Stimulated activated CD8-positive, alpha-beta memory T cell treated with anti-CD3 and anti-CD28 coated beads, Interleukin-2, amount 100 ng/mL, for 48 hours (primary cell): ENCODE data around the gene RIPOR1.

Experiments
- DNase-seq, 2 donors: peaks; one replicate each; pipeline ENCODE4 v3.0.0-alpha.2; 2020; ENCODE audit warnings: low read depth in 2 of 2

RIPOR1 gene

DNA sequence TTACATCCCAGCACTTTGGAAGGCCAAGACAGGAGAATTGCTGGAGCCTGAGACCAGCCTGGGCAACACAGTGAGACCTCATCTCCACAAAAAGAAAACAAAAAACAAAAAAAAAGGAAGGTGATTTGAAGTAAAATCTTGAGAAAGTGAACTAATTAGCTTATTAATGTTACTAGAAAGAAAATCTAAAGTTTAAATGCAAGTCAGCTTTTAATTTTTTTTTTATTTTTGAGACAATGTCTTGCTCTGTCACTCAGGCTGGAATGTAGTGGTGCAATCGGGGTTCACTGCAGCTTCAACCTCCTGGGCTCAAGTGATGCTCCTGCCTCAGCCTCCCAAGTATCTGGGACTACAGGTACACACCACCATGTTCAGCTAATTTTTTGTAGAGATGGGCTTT is 30.2 kb downstream of the RIPOR1 start:
- DNase-seq: no peak

DNA sequence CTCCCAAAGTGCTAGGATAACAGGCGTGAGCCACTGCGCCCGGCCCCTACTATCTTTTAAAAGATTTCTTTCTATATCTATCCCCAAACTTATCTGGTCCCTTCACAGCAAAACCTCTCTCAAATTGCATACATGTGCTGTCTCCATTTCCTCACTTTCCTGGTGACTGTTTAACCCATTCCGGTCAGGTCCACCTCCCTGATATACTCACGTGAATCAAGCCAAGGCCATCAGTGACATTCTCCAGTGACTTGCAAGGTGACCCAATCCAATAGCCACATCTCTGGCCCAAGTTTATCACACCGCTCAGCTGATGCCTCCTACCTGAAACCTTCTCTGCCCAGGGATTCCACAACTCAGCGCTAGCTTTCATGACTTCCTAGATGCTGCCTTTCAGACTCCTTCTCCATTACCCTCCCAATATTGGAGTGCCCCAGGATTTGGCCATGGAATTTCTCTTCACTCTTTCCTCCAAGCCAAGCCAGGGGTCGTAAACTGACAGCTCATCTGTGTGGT is 32.3 kb downstream of the RIPOR1 start:
- DNase-seq: no peak

DNA sequence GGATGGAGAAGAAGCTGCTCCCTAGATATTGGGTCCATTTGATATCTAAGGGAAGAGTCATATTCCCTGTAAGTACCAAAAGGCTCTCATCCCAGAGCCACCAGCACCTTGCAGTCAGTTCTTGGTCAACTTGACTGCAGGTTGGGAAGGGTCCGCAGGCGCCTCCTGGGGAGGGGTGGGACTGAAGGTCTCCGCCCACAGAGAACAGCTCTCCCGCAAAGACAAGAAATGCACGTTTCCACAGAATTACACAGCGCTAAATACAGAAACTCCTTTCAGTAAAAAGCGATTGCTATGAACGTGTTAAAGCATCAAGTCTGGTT is 32.8 kb downstream of the RIPOR1 start:
- no peak for DNase-seq

DNA sequence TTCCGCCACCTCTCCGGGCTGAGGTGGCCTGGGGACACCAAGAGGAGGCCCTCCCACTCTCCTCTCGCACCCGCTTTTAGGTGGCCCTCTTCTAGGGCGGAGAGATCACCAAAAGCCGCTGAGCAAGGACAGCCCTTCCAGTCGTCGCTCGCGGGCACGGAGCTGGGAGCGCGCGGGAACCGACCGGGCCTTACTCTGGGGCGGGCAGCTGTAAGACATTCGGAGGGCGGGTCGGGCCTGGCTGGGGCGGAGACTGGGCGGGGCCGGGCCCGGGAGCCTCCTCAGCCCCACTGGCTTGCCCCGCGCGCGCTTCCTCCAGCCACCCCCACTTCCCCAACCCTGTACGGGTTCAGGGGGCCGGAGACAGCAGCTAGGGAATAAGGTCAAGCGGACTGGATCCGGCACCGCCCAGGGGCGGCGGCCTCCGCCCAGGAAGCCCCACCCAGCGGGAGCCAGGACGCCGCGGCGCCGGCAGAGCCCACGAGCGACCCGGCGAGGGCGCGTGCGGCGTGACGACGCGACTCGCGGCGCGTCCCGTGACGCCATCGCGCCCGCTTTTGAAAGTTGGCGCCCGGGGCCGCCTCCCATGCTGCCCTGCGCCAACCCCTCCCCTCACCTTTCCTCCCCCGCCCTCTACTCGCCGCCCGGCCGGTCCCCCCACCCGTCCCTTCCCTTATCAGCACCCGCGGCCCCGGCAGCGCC is 33.3 kb downstream of the RIPOR1 start:
- peak; percentile 97 for DNase-seq

DNA sequence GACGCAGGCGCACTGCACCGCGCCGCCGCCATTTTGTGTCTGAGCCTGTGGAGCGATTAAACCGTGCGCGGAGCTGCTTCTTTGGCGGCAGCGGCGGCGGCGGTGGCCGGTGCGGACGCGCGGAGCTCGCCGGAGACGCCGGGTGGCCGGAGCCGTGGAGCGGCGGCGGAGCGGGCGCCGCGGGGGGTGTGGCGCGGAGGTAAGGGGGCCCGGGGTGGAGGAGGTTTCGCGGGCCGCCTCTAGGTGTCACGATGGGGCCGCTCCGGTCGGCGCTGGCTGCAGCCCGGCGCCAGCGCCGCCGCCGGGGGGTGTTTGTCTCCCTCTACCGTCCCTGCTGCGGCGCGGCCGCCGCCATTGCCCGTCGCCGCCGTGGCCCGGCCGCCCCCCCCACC is 33.9 kb downstream of the RIPOR1 start, which contains the start of gene CTCF:
Gene CTCF (plus strand): TSS at position 1 of the 392 bp plus-strand sequence. CDS start 48,307 bp downstream, outside the sequence.
- DNase-seq: peak; percentile 65 to 72

DNA sequence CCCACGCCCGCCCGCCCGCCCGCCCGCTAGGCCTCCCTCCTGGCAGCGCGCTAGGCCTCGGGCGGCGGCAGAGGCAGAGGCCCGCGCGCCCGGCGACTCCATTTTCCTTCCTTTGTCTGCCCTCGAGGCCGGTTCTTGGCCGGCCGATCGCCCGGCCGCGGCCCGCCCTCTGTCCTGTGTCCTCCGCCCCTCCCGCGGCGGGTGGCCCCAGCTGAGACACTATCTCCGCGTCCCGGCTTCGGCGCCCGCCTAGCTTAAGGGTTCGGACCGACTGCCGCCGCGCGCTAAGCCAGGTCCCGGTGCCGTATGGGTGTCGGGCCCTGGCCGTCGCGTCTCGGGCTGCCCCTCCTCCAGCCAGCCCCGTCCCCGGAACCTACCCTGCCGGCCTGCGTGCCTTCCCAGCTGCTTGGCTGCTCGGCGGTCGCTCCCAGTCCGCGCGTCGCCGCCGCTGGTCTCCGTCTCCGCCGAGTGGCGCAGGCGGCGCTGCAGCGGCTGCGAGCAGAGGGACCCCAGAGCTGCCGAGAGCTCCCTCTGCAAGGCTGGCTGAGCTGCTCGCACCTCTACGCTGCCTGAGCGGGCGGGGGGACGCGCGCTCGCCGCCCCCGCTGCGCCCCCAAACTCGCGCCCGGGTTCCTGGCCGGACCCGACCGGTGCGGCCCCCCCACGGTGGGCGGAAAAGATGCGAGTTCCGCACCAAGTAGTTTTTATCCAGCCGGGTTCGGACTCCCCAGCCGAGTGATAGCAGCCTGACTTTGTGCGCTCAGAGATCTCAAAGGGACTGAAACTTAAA is 34.5 kb downstream of the RIPOR1 start:
- peak; percentile 40 to 43 for DNase-seq

DNA sequence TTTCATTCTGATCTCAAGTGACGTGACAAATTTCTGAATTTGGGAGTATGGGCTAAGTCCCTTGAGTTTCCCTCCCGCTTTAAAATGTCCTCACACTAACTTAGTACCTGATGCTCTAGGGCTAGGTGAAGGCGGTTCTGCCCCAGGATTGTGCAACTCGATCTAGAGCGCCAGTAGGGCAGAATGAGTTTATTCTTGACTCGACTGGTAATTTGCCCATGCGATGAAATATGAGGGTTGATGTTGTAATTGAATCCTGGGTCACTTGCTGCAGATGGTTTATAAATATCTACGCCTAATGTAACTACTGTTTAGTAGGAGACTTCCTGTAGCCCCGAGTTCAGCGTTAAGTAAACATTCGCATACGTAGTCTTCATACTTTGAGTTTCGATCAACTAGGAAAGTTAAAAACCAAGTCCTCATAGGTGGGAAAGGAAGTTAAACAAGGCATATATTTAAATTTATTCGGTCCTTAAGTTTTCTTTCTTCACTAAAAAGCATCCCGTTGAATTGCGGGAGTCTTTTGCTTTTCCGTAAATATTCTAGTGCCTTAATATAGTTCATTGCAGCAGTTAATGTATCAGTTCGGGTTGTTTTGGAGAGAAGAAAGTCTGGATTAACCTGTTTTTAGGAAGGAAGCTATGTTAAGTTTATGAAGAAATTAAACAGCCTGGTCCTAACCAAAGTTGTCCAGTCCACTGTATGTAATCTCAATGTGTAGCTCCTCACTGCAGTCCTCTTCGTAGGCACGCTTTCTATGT is 35.3 kb downstream of the RIPOR1 start:
- DNase-seq: no peak

DNA sequence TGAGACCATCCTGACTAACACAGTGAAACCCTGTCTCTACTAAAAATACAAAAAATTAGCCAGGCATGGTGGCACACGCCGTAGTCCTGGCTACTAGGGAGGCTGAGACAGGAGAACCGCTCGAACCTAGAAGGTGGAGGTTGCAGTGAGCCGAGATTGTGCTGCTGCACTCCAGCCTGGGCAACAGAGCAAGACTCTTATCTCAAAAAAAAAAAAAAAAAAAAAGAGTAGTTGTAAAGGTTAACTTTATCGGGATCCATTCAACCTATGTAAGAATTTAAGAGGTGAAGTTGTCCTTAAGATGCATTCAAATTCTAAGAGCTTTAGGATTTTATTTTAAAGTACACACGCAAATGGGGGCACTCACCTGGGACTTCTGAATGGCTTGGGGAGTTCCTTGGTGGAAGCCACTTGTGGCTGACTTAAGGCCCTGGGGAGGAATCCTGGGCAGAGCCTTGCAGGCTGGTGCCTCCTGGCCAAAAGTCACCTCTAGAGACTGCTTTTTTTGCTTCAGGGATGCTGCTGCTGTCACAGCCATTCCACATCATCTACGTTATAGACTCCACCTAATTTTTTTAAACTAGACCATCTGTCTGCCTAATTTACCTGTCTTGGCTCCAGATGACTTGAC is 37.0 kb downstream of the RIPOR1 start:
- no peak for DNase-seq

DNA sequence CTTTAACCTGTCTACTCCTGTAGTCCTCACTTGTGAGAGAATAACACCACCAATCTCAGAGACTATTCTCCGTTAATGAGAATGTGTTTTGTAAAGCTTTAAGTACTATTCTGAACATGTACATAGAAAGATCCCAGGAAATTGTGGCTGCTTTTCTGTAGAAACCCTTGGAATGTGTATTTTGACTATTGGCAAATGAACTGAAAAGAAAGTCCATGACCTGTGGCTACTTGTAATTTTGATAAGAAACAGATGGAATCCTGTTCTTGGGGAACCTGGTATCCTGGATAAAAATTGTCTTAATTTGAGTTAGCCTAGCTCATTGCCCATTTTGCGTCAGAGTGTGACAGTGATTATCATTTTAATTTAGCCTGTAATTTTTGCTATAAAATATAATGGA is 42.8 kb downstream of the RIPOR1 start:
- DNase-seq: no peak

DNA sequence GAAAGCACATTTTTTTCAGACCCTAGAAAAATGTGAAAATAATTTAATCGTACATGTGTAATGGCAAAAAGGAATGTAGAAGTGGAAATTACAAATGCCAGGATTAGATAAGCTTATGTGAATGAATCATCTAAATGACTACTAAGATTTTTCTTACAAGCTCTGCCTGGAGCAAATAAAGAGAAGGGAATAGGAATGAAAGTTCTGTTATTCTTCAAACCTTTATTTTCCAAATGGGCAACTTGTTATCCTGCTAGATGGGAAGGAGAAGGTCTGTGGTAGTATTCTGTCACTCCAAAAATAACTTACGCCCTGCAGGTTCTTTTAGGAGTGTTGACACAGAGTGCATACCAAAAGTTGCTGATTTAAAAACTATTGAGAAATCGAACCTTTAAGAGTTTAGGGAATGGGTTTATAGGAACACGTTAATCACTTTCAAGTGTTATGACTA is 43.4 kb downstream of the RIPOR1 start:
- no peak for DNase-seq

DNA sequence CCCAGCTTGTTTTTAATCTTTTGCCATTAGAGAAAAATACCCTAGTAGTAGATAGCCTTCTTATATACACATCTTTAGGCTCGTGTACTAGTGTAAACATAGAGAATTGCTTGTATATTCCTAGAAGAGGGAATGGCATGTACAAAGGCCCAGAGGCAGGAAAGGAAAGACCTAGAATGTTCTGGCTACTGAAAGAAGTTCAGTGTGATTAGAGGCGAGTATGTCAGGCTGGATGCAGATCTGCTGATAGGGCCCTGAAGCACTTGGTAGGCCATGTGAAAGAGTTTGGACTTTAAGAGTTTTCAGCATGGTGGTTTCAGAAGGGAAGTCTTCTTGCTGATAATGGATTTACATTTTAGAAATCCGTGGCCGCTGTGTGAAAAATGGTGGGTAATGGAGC is 51.1 kb downstream of the RIPOR1 start:
- DNase-seq: no peak

DNA sequence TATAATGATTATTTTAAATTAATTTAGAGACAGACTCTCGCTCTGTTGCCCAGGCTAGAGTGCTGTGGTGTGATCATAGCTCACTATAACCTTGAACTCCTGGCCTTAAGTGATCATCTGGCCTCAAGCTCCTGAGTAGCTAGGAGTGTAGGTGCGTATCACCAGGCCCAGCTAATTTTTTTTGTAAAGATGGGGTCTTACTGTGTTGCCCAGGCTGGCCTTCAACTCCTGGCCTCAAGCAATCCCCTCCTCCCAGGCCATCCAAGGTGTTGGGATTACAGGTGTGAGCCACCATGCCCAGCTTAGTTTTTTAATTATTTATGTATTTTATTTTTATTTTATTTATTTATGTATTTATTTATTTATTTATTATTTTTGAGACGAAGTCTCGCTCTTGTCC is 51.6 kb downstream of the RIPOR1 start:
- no peak for DNase-seq

DNA sequence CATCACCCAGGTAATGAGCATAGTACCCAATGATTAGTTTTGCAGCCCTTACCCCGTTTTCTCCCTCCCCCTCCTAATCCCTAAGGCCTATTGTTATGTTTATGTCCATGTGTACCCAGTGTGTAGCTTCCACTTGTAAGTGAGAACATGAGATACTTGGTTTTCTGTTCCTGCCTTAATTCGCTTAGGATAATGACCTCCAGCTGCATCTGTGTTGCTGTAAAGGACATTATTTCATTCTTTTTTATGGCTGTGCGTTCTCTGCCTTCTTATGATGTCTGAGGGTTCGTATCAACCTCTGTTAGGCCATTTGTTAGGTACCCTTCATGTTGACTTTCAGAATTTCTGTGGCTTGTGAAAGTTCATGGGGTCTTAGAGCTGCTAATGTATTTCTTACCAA is 64.7 kb downstream of the RIPOR1 start:
- DNase-seq: no peak

DNA sequence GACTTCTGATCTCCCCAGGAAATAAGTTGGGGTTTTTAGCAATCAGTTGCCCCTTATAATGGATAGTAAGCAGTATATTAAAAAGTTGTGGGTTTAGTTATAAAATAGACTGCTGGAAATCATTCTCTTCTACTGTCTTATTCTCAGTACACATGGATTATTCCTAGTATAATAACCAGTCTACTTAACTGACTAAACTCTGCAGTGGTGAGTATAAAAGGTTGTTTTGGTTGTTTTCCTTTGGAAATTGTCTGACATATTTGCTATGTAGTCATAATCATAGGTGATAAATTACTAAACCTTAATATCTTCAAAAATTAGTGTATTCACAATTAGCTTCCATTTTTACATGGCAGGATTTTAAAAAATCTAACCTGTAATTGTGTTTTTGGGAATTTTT is 65.1 kb downstream of the RIPOR1 start:
- no peak for DNase-seq

DNA sequence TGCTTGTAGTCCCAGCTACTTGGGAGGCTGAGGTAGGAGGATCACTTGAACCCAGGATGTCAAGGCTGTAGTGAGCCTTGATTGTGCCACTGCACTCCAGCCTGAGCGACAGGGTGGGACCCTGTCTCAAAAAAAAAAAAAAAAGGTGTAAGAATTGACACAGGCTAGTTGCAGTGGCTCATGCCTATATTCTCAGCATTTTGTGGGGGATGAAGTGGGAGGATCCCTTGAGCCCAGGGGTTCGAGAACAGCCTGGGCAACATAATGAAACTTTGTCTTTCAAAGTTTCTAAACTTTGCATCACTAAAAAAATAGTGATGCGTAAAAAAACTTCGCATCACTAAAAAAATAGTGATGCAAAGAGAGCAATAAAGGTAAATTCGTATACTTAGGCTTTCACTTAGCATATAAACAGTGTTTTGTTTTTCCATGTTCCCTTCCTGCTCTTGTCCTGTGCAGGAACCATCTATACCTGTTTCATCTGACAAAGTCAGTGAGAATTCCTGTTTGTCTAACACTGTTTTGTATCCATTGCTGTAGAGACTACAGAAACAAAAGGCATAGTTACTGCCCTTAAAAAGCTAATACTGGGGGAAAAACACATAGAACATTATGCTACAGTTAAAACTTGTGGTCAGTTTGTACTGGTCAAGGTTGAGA is 65.8 kb downstream of the RIPOR1 start:
- no peak for DNase-seq

DNA sequence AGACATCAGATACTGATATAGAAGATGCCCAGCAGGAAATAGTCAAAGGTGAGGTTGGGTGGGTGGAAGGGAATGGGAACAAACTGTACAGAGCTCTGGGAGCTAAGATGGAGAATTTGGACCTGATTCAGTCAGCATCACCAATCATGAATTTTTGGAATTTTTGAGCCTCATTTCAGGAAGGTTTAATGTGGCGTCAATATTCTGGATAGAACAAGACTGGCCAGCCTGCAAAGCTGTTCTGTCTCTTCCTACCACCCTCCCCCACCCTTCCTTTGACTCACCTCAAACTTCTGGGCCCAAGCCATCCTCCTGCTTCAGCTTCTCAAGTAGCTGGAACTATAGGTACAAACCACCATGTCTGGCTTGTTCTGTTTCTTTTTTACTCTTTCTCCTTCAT is 66.3 kb downstream of the RIPOR1 start:
- DNase-seq: no peak
